ENCODE data around the gene PNLIPRP2.

GRCh38 chr10:116613471-116613870 lies 7.3 kb upstream of the PNLIPRP2 start:
- no peak for TF ChIP-seq CTCF (tag by site-specific recombination; IDR thresholded peaks at IDR 0.05)
- no peak for TF ChIP-seq ATF2 (tag by site-specific recombination; IDR thresholded peaks at IDR 0.05; ENCODE audit: low read depth)
- no peak for TF ChIP-seq ZNF274 (IDR thresholded peaks at IDR 0.05; ENCODE audit: low read length)
- TF ChIP-seq ZNF274 (tag by site-specific recombination; IDR thresholded peaks at IDR 0.05; ENCODE audit: borderline replicate concordance), result no peak

Data from HEK293 (cell line).